GM18867 (cell line): ENCODE data around the gene TRIM39.
"Not testable (repeated sequence)": the region's sequence is repeated elsewhere in the genome, so short reads cannot be mapped to it uniquely, and the experiment has no call there.

Source experiments
- ATAC-seq: cut with Tn5 transposase; IDR thresholded peaks from one replicate; pipeline ENCODE4 v1.9.1; 2021; ENCODE audit warnings: mild to moderate bottlenecking, moderate library complexity; ENCODE audit not compliant: unreplicated experiment

Gene TRIM39

DNA sequence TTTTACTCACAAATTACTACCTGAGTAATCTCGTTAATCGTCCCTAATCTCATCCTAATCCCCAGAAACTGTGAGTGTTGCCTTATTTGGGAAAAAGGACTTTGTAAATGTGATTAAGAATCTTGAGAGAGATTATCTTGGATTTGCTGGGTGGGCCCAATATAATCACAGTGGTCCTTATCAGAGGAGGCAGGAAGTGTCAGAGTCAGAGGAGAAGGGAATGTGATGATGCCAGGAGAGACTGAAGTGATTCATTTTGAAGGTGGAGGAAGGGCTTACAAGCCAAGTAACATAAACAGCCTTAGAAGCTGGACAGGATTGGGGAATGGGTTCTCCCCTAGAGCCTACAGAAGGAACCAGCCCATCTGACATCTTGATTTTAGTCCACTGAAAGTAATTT, 34.9 kb downstream of the TRIM39 start:
- ATAC-seq, result no peak

DNA sequence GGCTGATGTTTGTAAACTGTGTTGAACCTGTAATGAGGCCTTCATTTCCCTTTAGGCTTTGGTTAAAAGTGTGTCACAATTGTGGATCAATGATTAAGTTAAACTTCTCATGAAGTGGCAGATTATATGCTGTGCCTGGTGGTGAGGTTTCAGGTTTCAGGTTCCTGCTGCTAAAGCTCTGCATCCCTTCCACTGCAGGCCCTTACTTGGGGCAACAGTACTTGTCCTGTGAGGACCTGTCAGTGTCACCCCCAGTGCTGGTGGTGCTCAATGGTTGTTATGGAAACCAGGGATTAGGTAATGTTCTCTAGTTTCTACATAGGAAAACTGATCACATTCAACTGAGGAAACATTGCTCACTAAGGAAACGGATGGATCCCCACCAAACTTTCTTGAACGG, 36.7 kb downstream of the TRIM39 start:
- no peak for ATAC-seq

DNA sequence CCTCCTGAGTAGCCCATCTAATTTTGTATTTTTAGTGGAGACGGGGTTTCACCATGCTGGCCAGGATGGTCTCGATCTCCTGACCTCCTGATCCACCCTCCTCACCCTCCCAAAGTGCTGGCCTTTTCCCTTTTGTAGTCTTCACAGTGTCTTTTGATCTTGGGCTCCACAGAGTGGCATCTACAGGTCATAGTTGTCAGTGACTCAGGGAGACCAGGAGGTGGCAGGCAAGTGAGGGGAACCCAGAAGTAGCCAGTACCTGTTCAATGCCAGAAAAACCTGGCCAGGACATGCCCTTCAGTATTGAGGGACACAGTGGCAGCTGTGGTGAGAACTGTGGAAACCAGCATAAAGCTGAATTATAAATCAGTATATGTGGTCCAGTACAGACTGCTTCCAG, 37.9 kb downstream of the TRIM39 start:
- no peak for ATAC-seq

DNA sequence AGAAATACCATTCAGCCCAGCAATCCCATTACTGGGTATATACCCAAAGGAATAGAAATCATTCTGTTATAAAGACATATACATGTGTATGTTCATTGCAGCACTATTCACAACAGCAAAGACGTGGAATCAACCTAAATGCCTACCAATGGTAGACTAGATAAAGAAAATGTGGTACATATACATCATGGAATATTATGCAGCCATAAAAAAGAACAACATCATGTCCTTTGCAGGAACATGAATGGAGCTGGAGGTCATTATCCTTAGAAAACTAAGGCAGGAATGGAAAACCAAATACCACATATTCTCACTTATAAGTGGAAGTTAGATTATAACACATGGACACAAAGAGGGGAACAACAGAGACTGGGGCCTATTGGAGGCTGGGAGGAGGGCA, 42.6 kb downstream of the TRIM39 start:
- ATAC-seq, result not testable (repeated sequence)

DNA sequence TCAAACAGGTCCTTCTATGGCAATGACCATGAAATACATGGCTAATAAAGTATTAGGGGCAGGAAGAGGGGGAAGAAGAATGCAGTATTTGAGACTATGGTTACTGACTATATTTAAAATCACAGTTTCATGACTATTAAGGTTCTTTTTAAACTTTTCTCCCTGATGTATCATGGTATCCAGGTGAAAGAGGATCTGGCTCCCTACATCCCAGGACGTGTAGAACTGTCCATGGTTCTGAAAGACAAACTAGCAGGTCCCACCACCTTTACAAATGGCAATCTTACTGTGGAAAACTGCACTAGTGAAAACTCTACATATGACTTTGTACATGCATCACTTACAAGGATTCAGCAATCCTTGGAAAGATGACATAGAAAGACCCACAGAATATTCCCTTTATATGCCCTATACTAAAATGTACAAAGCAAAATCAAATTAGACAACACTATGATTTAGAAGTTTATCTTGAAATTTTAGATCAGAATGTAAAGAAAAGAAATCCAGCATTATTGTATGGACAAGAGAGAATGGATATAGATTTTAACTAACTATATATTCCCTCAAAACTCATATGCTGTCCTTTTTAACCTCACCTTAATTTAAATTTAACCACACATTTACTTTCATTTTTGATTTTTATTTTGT, 51.7 kb downstream of the TRIM39 start:
- no peak for ATAC-seq

DNA sequence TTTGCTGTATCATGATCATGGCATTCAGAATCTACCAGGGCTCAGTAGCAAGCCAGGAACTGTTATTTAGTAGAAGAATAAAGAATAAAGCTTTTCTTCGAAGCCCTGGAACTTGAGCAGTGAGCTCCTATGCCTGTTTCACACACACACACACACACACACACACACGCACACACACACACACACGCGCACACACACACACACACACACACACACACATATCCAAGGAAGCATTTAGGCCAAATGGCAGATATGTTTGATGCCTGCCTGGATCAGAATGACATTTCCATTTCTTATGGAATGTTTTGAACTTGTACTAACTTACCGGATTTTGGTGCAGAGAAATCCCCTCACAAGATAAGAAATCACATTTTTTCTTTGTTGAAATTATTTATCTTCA, 53.7 kb downstream of the TRIM39 start:
- no peak for ATAC-seq

DNA sequence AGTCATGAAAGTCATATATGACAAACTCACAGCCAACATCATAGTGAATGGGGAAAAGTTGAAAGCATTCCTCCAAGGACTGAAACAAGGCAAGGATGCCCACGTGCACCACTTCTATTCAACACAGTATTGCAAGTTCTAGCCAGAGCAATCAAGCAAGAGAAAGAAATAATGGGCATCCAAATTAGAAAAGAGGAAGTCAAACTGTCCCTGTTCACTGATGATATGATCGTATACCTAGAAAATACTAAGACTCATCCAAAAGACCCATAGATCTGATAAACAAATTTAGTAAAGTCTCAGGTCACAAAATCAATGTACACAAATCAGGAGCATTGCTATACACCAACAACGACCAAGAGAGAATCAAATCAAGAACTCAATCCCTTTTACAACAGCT, 59.4 kb downstream of the TRIM39 start:
- no peak for ATAC-seq

DNA sequence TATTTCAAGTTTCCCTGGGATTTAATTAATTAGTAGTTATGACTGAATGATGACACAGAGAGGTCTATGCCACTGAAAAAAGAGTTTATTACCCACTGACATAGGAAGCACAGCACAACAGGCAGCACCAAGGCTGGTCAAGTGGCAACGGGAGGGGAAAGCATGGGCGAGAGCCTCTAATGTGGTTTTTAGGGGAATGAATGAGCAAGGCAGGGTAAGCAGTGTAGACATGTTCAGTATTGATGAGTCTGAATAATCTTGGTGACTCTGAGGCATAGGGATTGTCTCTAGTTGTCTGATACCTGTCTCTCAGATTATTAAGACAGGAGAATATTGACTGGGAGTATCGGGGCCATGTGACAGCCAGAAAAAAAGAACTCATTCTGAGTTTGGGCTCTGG, 64.5 kb downstream of the TRIM39 start:
- ATAC-seq, result no peak
